ENCODE results near the gene DUSP10.

DNA sequence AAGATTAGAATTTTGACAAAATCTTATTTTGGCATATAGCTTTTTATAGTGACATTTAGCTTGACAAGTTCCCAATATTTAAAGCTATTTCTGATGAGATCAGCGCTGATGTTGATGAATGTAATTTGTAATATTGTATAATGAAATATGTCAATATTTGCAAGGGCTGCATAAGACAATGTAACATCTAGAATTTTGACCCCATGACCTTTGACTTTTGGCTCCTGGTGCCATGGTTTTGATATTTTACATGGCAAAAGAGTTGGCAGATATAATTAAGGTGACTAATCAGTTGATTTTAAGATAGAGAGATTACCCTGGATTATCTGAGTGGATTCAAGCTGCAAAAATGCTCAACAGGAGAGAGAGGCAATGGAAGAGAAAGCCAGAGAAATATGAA is 63.9 kb downstream of the DUSP10 start:
- TF ChIP-seq CTCF (IDR thresholded peaks at IDR 0.05): no peak
- TF ChIP-seq POLR2A (IDR thresholded peaks at IDR 0.05): no peak
